Mesodermal cell (in vitro differentiated cells): ENCODE measurements around the gene AGPS.

ENCODE experiments used
- H3K27ac ChIP-seq: 2 replicates; pipeline ENCODE4 v1.7.0; 2013; ENCODE audit warnings: mild to moderate bottlenecking, low read depth, low read length, moderate library complexity; ENCODE audit not compliant: severe bottlenecking
- H3K36me3 ChIP-seq: 2 replicates; pipeline ENCODE4 v1.7.1; 2013; ENCODE audit warnings: mild to moderate bottlenecking, low read length, moderate library complexity; ENCODE audit not compliant: control insufficient read depth, insufficient read depth
- H3K4me1 ChIP-seq: one replicate; pipeline ENCODE4 v1.7.1; 2013; ENCODE audit warnings: mild to moderate bottlenecking, low read length; ENCODE audit not compliant: insufficient read depth, control insufficient read depth, poor library complexity, severe bottlenecking
- H3K4me3 ChIP-seq: 2 replicates; pipeline ENCODE4 v1.7.0; 2013; ENCODE audit warnings: low read length, control low read depth, mild to moderate bottlenecking; ENCODE audit not compliant: insufficient read depth, poor library complexity, severe bottlenecking; ENCODE audit errors: extremely low read depth
- H3K9me3 ChIP-seq: 2 replicates; pipeline ENCODE4 v1.7.1; 2013; ENCODE audit warnings: mild to moderate bottlenecking, low read length, moderate library complexity; ENCODE audit not compliant: control insufficient read depth
- WGBS, 2 experiments: methylation state at CpG; one replicate each; pipeline ENCODE4 v1.1.5; 2013; ENCODE audit warnings: missing lambda C conversion rate in 2 of 2; ENCODE audit not compliant: insufficient coverage in 2 of 2; 5-methylcytosine and 5-hydroxymethylcytosine counted together

The AGPS gene

GRCh38 chr2:177568893-177569292, 176.3 kb downstream of the AGPS start:
- H3K27ac ChIP-seq, result no peak overlapping the region
- 91 to 97% methylated on average over 3 to 5 of the region's 5 CpGs for WGBS, 2 experiments
- no peaks in the 10 kb centered on the region for H3K9me3 ChIP-seq
- no peak overlapping the region for H3K4me3 ChIP-seq
- no peaks in the 10 kb centered on the region for H3K36me3 ChIP-seq
- H3K4me1 ChIP-seq, result no peaks in the 10 kb centered on the region

GRCh38 chr2:177572236-177572671, 179.7 kb downstream of the AGPS start:
- H3K4me3 ChIP-seq, result no peak overlapping the region
- H3K36me3 ChIP-seq, result no peaks in the 10 kb centered on the region
- 93 to 100% methylated on average over 1 to 2 of the region's 2 CpGs for WGBS, 2 experiments
- H3K27ac ChIP-seq, result no peak overlapping the region
- H3K4me1 ChIP-seq, result no peaks in the 10 kb centered on the region
- no peaks in the 10 kb centered on the region for H3K9me3 ChIP-seq

- no peak overlapping the region for H3K4me3 ChIP-seq
Measured at GRCh38 chr2:177573120-177573519, 180.5 kb downstream of the AGPS start.

GRCh38 chr2:177574356-177574755, 181.8 kb downstream of the AGPS start:
- Histone ChIP-seq H3K27ac (no peak overlapping the region), H3K36me3 (no peaks in the 10 kb centered on the region), H3K4me1 (no peaks in the 10 kb centered on the region), H3K4me3 (no peak overlapping the region), H3K9me3 (no peaks in the 10 kb centered on the region)
- WGBS, 2 experiments, result 82 to 90% methylated on average over 5 to 6 of the region's 7 CpGs

More at GRCh38 chr2:177573120-177573519, 180.5 kb downstream of the AGPS start:
- Histone ChIP-seq H3K27ac (no peak overlapping the region), H3K9me3 (no peaks in the 10 kb centered on the region), H3K36me3 (no peaks in the 10 kb centered on the region), H3K4me1 (no peaks in the 10 kb centered on the region)
- 90 to 100% methylated on average over 2 of the region's 3 CpGs for WGBS, 2 experiments

DNA sequence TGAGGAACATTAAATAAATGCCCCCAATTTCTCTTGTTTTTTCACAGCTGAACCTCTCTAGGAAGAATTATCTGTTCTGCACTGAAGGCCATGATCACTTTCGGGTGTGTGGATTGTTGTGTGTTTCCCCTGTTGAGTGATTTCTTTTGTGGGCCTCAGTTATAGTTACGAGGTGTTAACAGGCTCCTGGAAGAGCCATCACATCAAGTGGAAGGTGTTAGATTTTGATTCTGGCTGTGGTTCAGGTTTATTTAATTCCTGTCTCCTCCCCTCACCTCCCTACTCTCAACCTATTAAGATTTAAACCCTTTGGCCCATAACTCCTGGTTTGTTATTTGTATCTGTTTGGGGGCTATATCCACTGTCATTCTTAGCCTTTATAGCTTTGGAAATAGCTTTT, 182.8 kb downstream of the AGPS start:
- no CpG with 5 or more reads among the region's 2 CpGs for WGBS, 2 experiments
- H3K36me3 ChIP-seq, result no peaks in the 10 kb centered on the region
- H3K27ac ChIP-seq, result no peak overlapping the region
- no peak overlapping the region for H3K4me3 ChIP-seq
- H3K9me3 ChIP-seq, result no peaks in the 10 kb centered on the region
- no peaks in the 10 kb centered on the region for H3K4me1 ChIP-seq

DNA sequence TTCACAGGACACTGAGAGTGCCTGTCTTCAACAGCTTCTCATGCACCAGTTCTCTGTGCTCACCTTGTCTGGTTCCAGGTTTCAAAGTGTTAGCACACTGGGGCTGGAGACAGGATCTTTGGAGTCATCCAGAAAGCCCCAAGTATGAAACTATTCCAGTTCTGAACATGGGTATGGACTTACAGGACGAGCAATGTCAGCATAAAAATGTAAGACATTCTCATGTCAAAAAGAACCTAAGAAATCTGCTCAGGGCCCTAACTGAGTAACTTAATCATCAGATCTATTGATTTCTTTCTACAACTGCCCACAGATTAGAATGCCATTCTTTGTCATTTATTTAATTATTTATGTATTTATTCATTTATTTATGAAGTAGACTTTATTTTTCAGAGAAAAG, 184.5 kb downstream of the AGPS start:
- WGBS, 2 experiments, result 100% methylated on average over 1 of the region's 1 CpG; no CpG with 5 or more reads in 1 of the 2 experiments
- Histone ChIP-seq H3K9me3 (no peaks in the 10 kb centered on the region), H3K36me3 (no peaks in the 10 kb centered on the region), H3K4me1 (no peaks in the 10 kb centered on the region), H3K27ac (no peak overlapping the region), H3K4me3 (no peak overlapping the region)

GRCh38 chr2:177578454-177578853, 185.9 kb downstream of the AGPS start:
- no peak overlapping the region for H3K27ac ChIP-seq
- H3K4me3 ChIP-seq, result no peak overlapping the region
- H3K9me3 ChIP-seq, result no peaks in the 10 kb centered on the region
- no peaks in the 10 kb centered on the region for H3K4me1 ChIP-seq
- no CpG with 5 or more reads among the region's 3 CpGs for WGBS, 2 experiments
- no peaks in the 10 kb centered on the region for H3K36me3 ChIP-seq

DNA sequence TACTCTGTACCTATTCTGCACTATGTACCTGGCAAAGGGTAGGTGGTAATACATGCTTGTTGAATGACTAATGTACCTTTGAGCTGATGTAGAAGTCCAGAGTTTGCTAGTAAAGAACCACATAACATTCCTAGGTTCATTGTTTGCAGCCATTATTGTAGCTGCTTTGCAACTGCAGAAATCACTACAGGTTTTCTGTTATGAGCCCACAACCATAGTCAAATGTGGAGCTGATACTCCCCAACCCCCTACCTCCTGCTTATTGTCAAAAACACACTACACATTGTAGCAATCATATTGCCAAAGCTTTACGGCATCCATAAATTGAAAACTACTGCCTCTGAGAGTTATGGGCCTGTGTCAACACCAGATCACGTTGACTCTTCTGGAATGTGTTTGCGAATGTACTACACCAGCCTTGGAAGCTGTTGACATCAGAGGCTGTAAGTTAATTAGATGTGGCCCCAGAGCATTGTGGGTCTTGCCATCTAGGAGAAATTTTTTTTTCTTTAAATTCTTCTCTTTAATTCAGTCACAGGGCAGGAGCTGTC, 187.0 kb downstream of the AGPS start:
- H3K9me3 ChIP-seq, result no peaks in the 10 kb centered on the region
- 80 to 93% methylated on average over 3 of the region's 3 CpGs for WGBS, 2 experiments
- H3K27ac ChIP-seq, result no peak overlapping the region
- H3K4me1 ChIP-seq, result no peaks in the 10 kb centered on the region
- H3K4me3 ChIP-seq, result no peak overlapping the region
- H3K36me3 ChIP-seq, result no peaks in the 10 kb centered on the region

- Histone ChIP-seq H3K27ac (no peak overlapping the region), H3K4me3 (no peak overlapping the region), H3K9me3 (no peaks in the 10 kb centered on the region), H3K4me1 (no peaks in the 10 kb centered on the region), H3K36me3 (no peaks in the 10 kb centered on the region)
- 100% methylated on average over 1 of the region's 1 CpG for WGBS, 2 experiments
Measured at GRCh38 chr2:177582000-177582399, 189.4 kb downstream of the AGPS start.

DNA sequence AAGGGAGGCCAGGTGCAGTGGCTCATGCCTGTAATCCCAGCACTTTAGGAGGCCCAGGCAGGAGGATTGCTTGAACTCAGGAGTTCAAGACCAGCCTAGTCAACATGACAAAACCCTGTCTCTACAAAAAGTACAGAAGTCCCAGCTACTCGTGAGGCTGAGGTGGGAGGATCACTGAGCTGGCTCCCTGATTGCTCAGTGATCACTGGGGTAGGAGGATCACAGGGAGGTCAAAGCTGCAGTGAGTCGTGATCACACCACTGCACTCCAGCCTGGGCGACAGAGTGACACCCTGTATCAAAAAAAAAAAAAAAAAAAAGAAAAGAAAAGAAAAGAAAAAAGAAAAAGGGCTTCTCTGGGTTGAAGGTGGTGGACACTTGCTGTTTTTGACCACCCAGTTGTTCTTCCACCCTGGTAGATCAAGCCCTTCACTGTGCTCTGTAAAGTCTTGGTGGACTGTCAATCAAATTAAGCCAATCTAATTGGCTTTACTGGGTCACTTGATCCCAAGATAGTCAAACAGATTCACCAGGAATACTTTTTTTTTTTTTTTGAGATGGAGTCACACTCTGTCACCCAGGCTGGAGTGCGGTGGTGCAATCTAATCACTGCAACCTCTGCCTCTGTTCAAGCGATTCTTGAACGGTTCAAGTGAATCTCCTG, 191.6 kb downstream of the AGPS start:
- H3K36me3 ChIP-seq, result no peaks in the 10 kb centered on the region
- WGBS, 2 experiments, result 86 to 100% methylated on average over 3 to 4 of the region's 6 CpGs
- H3K4me3 ChIP-seq, result no peak overlapping the region
- H3K27ac ChIP-seq, result no peak overlapping the region
- H3K4me1 ChIP-seq, result no peaks in the 10 kb centered on the region
- H3K9me3 ChIP-seq, result no peaks in the 10 kb centered on the region

DNA sequence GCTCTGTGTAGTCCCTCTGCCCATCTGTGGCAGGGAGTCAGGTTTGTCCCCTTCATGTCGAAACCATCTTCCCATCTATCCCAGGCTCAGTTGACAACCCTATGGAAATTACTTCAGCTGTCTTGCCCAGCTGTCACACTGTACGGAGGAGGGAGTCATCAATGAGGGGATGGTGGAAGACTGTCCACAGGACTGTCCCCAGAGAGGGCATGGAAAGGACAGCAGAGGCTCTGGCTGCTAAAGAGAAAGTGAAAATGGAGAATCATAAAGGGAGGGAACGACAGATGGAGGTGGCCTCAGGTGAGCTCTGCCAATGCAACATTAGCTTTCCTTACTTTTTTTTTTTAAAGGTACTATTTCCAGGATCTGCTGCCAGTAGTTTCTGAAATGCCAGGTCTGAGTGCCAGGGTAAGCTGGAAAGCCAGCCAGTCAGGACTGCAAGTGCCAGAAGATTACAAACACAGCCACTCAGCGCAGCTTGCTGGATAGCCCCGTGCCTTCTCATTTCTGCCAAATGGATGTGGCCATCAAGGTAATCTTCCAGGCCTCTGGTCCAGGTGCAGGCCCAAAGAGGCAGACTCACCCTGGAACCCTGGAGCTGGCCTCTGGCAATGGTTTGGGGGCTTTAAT, 192.8 kb downstream of the AGPS start:
- Histone ChIP-seq H3K4me3 (no peak overlapping the region), H3K4me1 (no peaks in the 10 kb centered on the region), H3K36me3 (no peaks in the 10 kb centered on the region), H3K27ac (no peak overlapping the region), H3K9me3 (no peaks in the 10 kb centered on the region)
- WGBS, 2 experiments, result 86 to 96% methylated on average over 4 of the region's 5 CpGs
